Astrocyte of the spinal cord (primary cell): ENCODE results near the gene B4GALT4.
"Not testable (repeated sequence)": the region's sequence is repeated elsewhere in the genome, so short reads cannot be mapped to it uniquely, and the experiment has no call there.

Source experiments
- DNase-seq: peaks from one replicate; pipeline ENCODE4 v3.0.0; 2011; ENCODE audit warnings: low read depth, low spot score
- H3K4me3 ChIP-seq: 2 replicates; pipeline ENCODE4 v1.5.1; 2011; ENCODE audit warnings: low read depth, mild to moderate bottlenecking, low read length, moderate library complexity
- CTCF ChIP-seq: IDR thresholded peaks from 2 replicates; pipeline ENCODE4 v1.5.1; 2012; ENCODE audit warnings: low read depth, mild to moderate bottlenecking, low read length, inconsistent platforms
- in situ Hi-C: cut with HindIII; loops from 2 replicates; pipeline ENCODE4 v1.10.0; 2017; ENCODE audit warnings: low sequenced_read_pairs

Gene B4GALT4

GRCh38 chr3:119177321-119177720 is 63.4 kb downstream of the B4GALT4 start:
- in situ Hi-C loops, result no loop called here
- no peak for DNase-seq
- no peak for TF ChIP-seq CTCF
- H3K4me3 ChIP-seq, result no peak overlapping the region

- DNase-seq, result no peak
- in situ Hi-C loops, result no loop called here
- no peak overlapping the region for H3K4me3 ChIP-seq
- TF ChIP-seq CTCF, result no peak
These were observed 63.9 kb downstream of the B4GALT4 start for GRCh38 chr3:119176778-119177177.

GRCh38 chr3:119175872-119176756 is 64.6 kb downstream of the B4GALT4 start:
- DNase-seq, result peak; percentile 39
- H3K4me3 ChIP-seq, result no peak overlapping the region
- no peak for TF ChIP-seq CTCF
- in situ Hi-C loops, result no loop called here

- TF ChIP-seq CTCF, result no peak
- H3K4me3 ChIP-seq, result no peak within 1 kb of the TSS
- in situ Hi-C loops, result no loop called here
- DNase-seq, result no peak
These were observed 67.4 kb downstream of the B4GALT4 start, which contains the start of gene UPK1B for GRCh38 chr3:119173325-119173724. Gene UPK1B (plus strand): TSS chr3:119173598. CDS start chr3:119186742, 13,144 bp downstream.

GRCh38 chr3:119170821-119171220 is 69.9 kb downstream of the B4GALT4 start:
- no peak for TF ChIP-seq CTCF
- no peak overlapping the region for H3K4me3 ChIP-seq
- in situ Hi-C loops, result no loop called here
- DNase-seq, result no peak

- in situ Hi-C loops, H3K4me3 ChIP-seq, DNase-seq: not testable (repeated sequence)
These were observed 75.9 kb downstream of the B4GALT4 start for GRCh38 chr3:119164745-119165144.
